Body of pancreas (tissue), 4 donors: ENCODE data around the gene ADRA2A. TPM values are rescaled to one million over a fixed set of nuclear protein-coding genes. Genes with fewer than 3 reads are reported as not detected.

Experiments
- ATAC-seq: fragments of 150-250 bp; one replicate; pipeline ENCODE4 v1.9.1; 2016
- DNase-seq, 4 donors: peaks; one replicate each; pipeline ENCODE4 v3.0.0-alpha.2; 2019
- H3K27ac ChIP-seq, 4 donors: fragments of 200-600 bp; sonication (generic); 1 replicate in 3 of 4; 2 replicates in 1 of 4; pipeline versions ENCODE4 v1.5.1 to v1.6.1; 2016 to 2019; ENCODE audit warnings: mild to moderate bottlenecking in 1 of 4, mixed read lengths in 1 of 4, moderate library complexity in 1 of 4
- H3K27me3 ChIP-seq, 2 donors: fragments of 200-600 bp; sonication (generic); one replicate each; pipeline ENCODE4 v1.6.0; 2016; ENCODE audit warnings: mild to moderate bottlenecking in 1 of 2
- H3K36me3 ChIP-seq, 2 donors: fragments of 200-600 bp; sonication (generic); replicated peaks in 1 of 2; 2 replicates each; pipeline ENCODE4 v1.5.1; 2016; ENCODE audit warnings: low read depth in 2 of 2; ENCODE audit not compliant: insufficient read depth in 1 of 2
- H3K4me1 ChIP-seq: fragments of 200-600 bp; sonication (generic); one replicate; pipeline ENCODE4 v1.6.0; 2016
- H3K4me3 ChIP-seq, 2 donors: fragments of 200-600 bp; sonication (generic); 1 replicate in 1 of 2; 2 replicates in 1 of 2; pipeline ENCODE4 v1.5.1; 2016 to 2019
- H3K9me3 ChIP-seq, 3 donors: fragments of 200-600 bp; sonication (generic); 1 replicate in 2 of 3; 2 replicates in 1 of 3; pipeline ENCODE4 v1.5.1; 2016
- CTCF ChIP-seq, 7 experiments: fragments of 450-650 bp in 4 of 7; fragments of 200-600 bp in 3 of 7; sonication (generic) in 3 of 7; IDR thresholded peaks; one replicate each; pipeline ENCODE4 v1.5.1; 2016 to 2019; ENCODE audit warnings: antibody characterized with exemption in 7 of 7
- POLR2A ChIP-seq, 3 donors: fragments of 450-650 bp; IDR thresholded peaks; one replicate each; pipeline ENCODE4 v1.6.1; 2016; ENCODE audit warnings: antibody characterized with exemption in 3 of 3, mild to moderate bottlenecking in 2 of 3
- WGBS, 2 donors: methylation state at CpG; one replicate each; pipeline ENCODE4 v1.1.5; 2017; 5-methylcytosine and 5-hydroxymethylcytosine counted together
- intact Hi-C: fragments of 100-400 bp; cut with DNase I; formaldehyde crosslinking; loops from one replicate; pipeline ENCODE4 v1.15.1; 2023
- total RNA-seq, 2 donors: library from RNA; depleted of rRNA; stranded (reverse); fragments of >200 nt; gene quantifications; one replicate each; pipeline ENCODE4 v1.1.0, GENCODE V29; 2016

Gene ADRA2A
- total RNA-seq, 2 donors from 2014 or later: 25.4 to 115 TPM

GRCh38 chr10:111114758-111115500 lies 38.1 kb downstream of the ADRA2A start:
- Histone ChIP-seq H3K27ac (no peak overlapping the region), H3K36me3 (no peaks in the 10 kb centered on the region), H3K4me1 (peaks cover under 1% of the 10 kb centered on the region), H3K27me3 (no peaks in the 10 kb centered on the region), H3K4me3 (no peak overlapping the region), H3K9me3 (no peaks in the 10 kb centered on the region)
- no peak for DNase-seq
- no peak for ATAC-seq
- 90 to 92% methylated on average over 12 of the region's 12 CpGs for WGBS, 2 donors
- no peak for TF ChIP-seq POLR2A (IDR thresholded peaks at IDR 0.05)
- TF ChIP-seq CTCF (IDR thresholded peaks at IDR 0.05): no peak
- intact Hi-C loops: no loop called here

GRCh38 chr10:111116211-111116610 lies 39.4 kb downstream of the ADRA2A start:
- TF ChIP-seq CTCF (IDR thresholded peaks at IDR 0.05) (no peak), POLR2A (IDR thresholded peaks at IDR 0.05) (no peak)
- Histone ChIP-seq H3K27ac (no peak overlapping the region), H3K9me3 (no peaks in the 10 kb centered on the region), H3K36me3 (no peaks in the 10 kb centered on the region), H3K27me3 (no peaks in the 10 kb centered on the region), H3K4me3 (no peak overlapping the region), H3K4me1 (no peaks in the 10 kb centered on the region)
- intact Hi-C loops: no loop called here
- 87 to 90% methylated on average over 4 to 9 of the region's 9 CpGs for WGBS, 2 donors
- DNase-seq: no peak
- no peak for ATAC-seq

GRCh38 chr10:111116762-111117445 lies 40.1 kb downstream of the ADRA2A start:
- Histone ChIP-seq H3K27me3 (no peaks in the 10 kb centered on the region), H3K4me3 (no peak overlapping the region), H3K4me1 (no peaks in the 10 kb centered on the region), H3K27ac (no peak overlapping the region), H3K36me3 (no peaks in the 10 kb centered on the region), H3K9me3 (no peaks in the 10 kb centered on the region)
- ATAC-seq: peak; percentile 21
- intact Hi-C loops: no loop called here
- DNase-seq: no peak
- 73 to 82% methylated on average over 11 to 16 of the region's 16 CpGs for WGBS, 2 donors
- no peak for TF ChIP-seq CTCF (IDR thresholded peaks at IDR 0.05)
- TF ChIP-seq POLR2A (IDR thresholded peaks at IDR 0.05): no peak

GRCh38 chr10:111117528-111118277 lies 40.9 kb downstream of the ADRA2A start:
- Histone ChIP-seq H3K36me3 (no peaks in the 10 kb centered on the region), H3K4me1 (no peaks in the 10 kb centered on the region), H3K4me3 (no peak overlapping the region), H3K27me3 (no peaks in the 10 kb centered on the region), H3K27ac (no peak overlapping the region), H3K9me3 (no peaks in the 10 kb centered on the region)
- no peak for DNase-seq
- 89% methylated on average over 8 of the region's 8 CpGs for WGBS, 2 donors
- TF ChIP-seq POLR2A (IDR thresholded peaks at IDR 0.05): no peak
- TF ChIP-seq CTCF (IDR thresholded peaks at IDR 0.05): no peak
- ATAC-seq: no peak
- intact Hi-C loops: no loop called here
